Prostate gland (tissue), 2 donors: ENCODE results near the gene KRTAP10-6.
"Not testable (repeated sequence)": the region's sequence is repeated elsewhere in the genome, so short reads cannot be mapped to it uniquely, and the experiment has no call there.

Source experiments
- POLR2A ChIP-seq: fragments of 450-650 bp; IDR thresholded peaks from one replicate; pipeline ENCODE4 v1.6.1; 2016; ENCODE audit warnings: antibody characterized with exemption, mild to moderate bottlenecking
- TF ChIP-seq, protein P1 (sequence below), 4 experiments: fragments of 200-600 bp in 2 of 4; fragments of 450-650 bp in 2 of 4; sonication (generic) in 2 of 4; IDR thresholded peaks; 1 replicate in 3 of 4; 2 replicates in 1 of 4; pipeline ENCODE4 v1.5.1; 2016 to 2019; ENCODE audit warnings: antibody characterized with exemption in 4 of 4, mild to moderate bottlenecking in 2 of 4, moderate library complexity in 2 of 4

DNA sequence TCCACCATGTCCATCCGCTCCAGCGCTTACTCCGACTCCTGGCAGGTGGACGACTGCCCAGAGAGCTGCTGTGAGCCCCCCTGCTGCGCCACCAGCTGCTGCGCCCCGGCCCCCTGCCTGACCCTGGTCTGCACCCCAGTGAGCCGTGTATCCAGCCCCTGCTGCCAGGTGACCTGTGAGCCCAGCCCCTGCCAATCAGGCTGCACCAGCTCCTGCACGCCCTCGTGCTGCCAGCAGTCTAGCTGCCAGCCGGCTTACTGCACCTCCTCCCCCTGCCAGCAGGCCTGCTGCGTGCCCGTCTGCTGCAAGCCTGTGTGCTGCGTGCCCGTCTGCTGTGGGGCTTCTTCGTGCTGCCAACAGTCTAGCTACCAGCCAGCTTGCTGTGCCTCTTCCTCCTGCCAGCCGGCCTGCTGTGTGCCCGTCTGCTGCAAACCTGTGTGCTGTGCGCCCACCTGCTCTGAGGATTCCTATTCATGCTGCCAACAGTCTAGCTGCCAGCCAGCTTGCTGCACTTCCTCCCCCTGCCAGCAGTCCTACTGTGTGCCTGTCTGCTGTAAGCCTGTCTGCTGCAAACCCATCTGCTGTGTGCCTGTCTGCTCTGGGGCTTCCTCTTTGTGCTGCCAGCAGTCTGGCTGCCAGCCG is 35.0 kb upstream of the KRTAP10-6 start:
- TF ChIP-seq, protein P1, sequence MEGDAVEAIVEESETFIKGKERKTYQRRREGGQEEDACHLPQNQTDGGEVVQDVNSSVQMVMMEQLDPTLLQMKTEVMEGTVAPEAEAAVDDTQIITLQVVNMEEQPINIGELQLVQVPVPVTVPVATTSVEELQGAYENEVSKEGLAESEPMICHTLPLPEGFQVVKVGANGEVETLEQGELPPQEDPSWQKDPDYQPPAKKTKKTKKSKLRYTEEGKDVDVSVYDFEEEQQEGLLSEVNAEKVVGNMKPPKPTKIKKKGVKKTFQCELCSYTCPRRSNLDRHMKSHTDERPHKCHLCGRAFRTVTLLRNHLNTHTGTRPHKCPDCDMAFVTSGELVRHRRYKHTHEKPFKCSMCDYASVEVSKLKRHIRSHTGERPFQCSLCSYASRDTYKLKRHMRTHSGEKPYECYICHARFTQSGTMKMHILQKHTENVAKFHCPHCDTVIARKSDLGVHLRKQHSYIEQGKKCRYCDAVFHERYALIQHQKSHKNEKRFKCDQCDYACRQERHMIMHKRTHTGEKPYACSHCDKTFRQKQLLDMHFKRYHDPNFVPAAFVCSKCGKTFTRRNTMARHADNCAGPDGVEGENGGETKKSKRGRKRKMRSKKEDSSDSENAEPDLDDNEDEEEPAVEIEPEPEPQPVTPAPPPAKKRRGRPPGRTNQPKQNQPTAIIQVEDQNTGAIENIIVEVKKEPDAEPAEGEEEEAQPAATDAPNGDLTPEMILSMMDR (IDR thresholded peaks at IDR 0.05): not testable (repeated sequence)
- not testable (repeated sequence) for TF ChIP-seq POLR2A
